SIG-M5 treated with dmso at 0.1 percent for 504 hours (cell line): ENCODE data around the gene METTL17.
"Not testable (repeated sequence)": the region's sequence is repeated elsewhere in the genome, so short reads cannot be mapped to it uniquely, and the experiment has no call there.

ENCODE experiments used
- DNase-seq: peaks from one replicate; lab custom pipeline; 2025; ENCODE audit not compliant: unreplicated experiment; lab: John Stamatoyannopoulos, UW

METTL17 gene

DNA sequence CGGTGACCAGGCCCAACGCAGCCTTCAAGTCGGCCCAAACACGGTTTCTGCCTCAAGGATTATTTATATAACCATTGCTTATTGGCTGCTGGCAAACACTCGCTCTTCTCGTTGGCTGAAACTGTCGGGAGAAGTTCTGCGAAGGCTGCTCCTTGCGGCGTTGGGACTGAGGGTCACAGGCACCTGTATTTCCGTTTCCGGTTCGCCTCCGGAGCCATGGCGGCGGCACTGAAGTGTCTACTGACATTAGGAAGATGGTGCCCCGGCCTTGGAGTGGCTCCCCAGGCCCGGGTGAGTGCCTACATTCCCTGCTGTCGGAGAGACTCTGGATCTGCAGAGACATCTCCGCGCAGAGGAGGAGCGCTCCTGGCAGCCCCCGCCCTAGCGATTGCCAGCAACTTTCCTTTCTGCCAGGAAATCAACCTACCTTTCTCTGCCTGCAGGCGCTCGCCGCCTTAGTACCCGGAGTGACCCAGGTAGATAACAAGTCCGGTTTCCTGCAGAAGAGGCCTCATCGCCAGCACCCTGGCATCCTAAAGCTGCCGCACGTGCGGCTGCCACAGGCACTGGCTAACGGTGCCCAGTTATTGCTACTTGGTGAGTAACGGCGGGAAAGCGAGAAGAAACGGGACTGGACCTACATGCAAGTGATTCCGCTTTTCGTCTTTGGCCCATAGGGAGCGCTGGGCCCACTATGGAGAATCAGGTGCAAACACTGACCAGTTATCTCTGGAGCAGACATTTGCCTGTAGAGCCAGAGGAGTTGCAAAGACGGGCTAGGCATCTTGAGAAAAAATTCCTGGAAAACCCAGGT lies at the start of gene METTL17:
Gene METTL17, plus strand, starts transcription at position 194 of the 814 bp plus-strand sequence. Its CDS starts 23 bp downstream, at position 217.
- peak; percentile 98 for DNase-seq

- DNase-seq: peak; percentile 69
Measured at GRCh38 chr14:20945146-20945545, 44.6 kb upstream of the METTL17 start.

DNA sequence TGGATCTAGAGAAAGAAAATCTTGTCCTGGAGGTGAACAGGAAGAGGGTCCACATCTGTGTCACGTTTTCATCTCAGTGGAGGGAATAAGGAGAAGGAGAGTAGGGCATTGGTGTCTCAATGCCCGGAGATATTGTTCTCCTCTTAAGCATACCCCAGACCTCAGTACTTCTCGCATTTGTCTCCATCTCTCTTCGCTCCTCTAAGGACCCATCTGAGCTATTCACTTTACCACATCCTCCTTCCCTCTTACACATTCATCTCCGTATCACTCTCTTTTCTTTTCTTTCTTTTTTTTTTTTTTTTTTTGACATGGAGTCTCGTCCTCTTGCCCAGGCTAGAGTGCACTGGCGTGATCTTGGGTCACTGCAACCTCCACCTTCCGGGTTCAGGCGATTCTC lies 43.1 kb upstream of the METTL17 start:
- not testable (repeated sequence) for DNase-seq

DNA sequence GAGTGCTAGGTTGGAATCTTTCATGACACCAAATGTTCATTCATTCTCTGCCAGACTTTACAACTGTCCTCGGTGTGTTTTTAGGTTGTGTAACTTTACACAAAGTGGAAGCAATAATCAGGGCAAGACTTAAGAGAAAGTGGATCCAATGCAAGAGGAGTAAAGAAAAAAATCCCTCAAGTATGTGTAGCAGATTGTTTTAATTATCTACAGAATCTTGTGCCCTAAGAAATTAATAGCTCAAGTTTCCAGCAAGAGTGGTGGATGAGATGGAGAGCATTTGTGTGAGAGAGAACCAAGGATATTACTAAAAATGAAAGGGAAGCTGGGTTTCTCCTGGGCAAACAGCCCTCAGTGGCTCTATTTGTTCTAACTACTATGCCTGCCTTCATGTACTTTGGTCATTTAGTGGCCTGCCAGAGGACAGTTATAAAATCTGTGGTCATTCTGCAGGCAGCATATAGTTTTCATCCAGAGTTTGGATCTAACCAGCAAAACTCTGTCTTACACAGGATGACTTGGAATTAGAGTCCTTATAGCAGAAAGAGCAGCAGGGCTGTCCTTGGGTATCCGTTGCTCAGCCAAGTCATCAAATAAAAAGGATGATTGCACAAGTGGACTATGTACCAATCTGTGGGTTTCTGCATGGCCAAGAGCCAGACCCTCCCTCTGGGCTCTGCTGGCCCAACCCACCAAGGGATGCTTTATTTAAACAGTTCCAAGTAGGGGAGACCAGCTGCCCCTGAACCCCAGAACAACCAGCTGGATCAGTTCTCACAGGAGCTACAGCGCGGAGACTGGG lies 34.8 kb upstream of the METTL17 start, which contains the start of gene RNASE2:
Gene RNASE2, plus strand, starts transcription at position 752 of the 802 bp plus-strand sequence. CDS start 285 bp downstream, outside the sequence.
- DNase-seq: peak; percentile 96

GRCh38 chr14:20955538-20955873 lies 34.3 kb upstream of the METTL17 start:
- DNase-seq: peak; percentile 96

- peak; percentile 38 for DNase-seq
Measured at GRCh38 chr14:20956376-20956976, 33.3 kb upstream of the METTL17 start.

- peak; percentile 87 for DNase-seq
Measured at GRCh38 chr14:20958946-20959345, 30.8 kb upstream of the METTL17 start.

GRCh38 chr14:20969336-20969735 lies 20.4 kb upstream of the METTL17 start:
- DNase-seq: no peak

DNA sequence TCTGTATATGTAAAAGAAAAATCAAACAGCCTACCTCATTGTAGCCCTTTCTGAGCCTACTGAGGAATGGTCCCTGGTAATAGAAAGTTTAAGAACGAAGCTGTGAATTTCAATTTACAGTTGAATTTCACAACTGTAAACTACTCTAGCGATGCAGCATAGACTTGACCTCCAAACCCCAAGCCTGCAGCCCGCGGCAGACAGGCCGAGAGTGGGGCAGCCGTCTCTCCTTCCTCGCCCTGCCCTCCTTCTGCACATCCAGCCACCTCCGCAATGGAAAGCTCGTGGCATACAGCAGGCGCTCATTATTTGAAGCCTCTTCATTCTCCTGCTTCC lies 19.2 kb upstream of the METTL17 start:
- DNase-seq: no peak

GRCh38 chr14:20970983-20971704 lies 18.6 kb upstream of the METTL17 start:
- peak; percentile 77 for DNase-seq

DNA sequence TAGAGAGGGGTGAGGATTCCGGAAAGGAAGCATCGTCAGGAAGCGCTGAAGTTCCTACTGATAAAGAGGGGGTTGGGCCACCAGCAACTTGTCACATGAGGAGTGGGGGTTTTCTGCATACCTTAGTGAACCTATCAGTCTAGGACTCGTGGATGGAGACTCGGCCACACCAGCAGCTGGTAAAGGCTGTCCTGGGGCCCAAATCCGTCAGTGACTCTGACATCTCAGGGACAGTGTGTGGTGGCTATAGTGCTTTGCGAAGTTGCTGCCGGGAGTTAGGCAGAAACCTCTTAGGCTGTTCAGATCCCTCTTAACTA lies 18.1 kb upstream of the METTL17 start:
- DNase-seq: no peak

GRCh38 chr14:20973501-20973900 lies 16.3 kb upstream of the METTL17 start:
- no peak for DNase-seq

- DNase-seq: no peak
Measured at GRCh38 chr14:20976291-20976690, 13.5 kb upstream of the METTL17 start.

- DNase-seq: no peak
Measured at GRCh38 chr14:20978687-20979086, 11.1 kb upstream of the METTL17 start.

DNA sequence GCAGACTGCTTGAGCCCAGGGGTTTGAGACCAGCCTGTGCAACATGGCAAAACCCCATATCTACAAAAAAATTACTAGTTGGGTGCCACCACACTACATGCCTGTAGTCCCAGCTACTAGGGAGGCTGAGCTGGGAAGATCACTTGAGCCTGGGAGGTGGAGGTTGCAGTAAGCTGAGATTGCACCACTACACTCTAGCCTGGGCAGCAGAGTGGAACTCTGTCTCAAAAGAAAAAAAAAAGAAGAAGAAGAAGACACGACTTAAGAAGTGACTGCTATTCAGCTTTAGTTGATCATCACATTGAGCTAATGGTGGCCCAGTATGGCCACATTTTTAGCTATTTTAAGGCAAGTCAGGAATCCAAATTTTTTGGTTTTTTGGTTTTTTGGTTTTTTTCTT lies 8.9 kb upstream of the METTL17 start:
- no peak for DNase-seq

GRCh38 chr14:20982646-20983369 lies 7.0 kb upstream of the METTL17 start:
- no peak for DNase-seq

- DNase-seq: peak; percentile 55
Measured at GRCh38 chr14:20985650-20986049, 4.1 kb upstream of the METTL17 start.

- peak; percentile 37 for DNase-seq
Measured at GRCh38 chr14:20986811-20987210, 3.0 kb upstream of the METTL17 start.

DNA sequence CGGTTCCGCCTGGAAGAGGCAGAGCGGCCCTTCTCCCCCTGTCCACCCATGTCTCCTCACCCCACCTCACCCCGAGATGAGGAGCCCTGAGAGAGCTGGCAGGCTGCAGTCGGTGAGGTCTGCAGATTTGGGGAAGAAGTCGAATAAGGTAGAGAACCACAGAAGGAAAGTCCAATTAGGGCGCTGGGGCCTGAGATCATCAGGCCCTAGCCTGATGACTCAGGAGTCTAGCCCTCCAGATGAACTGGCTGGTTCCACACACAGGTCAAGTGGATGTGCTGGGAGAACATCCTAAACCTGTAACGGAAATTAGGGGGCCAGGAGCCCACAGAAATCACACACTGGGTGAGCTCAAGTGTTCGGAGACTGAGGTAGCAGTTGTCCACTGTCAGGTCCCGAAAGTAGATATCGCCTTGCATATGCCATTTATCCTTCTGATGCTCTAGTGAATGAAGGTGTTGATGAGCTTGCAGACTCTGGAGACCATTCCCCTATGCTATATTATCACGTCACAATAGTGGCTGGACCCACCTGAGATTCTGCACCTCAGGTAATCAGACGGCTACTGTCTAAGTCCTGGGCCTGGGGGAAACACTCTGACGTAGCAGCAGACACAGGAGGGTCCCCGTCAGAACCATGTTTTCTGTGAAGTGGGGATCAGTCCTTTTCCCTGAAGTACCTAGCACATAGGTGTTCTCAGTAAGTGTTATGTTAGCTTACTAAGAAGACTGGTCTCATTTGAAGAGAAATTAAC lies 886 bp upstream of the METTL17 start:
- peak; percentile 29 for DNase-seq

DNA sequence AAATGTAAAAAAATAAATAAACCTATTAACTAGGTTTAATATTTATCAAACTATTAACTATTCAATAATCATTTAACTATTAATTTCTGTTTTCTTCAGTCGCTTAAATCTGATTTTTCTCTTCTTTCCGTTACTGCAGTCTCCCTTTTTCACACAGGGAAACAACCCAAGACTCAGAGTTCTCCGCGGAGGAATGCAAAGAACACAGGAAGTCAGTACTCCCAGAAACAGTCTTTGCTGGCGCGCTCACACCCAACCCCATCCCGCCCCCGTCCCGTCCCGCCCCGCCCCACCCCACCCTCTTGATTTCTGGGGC lies 351 bp upstream of the METTL17 start:
- DNase-seq: no peak
